OCI-LY1 (cell line): ENCODE measurements around the gene MRPL45.

Experiments
- H2AFZ ChIP-seq: fragments of 200-600 bp; sonication (generic), shearing (Covaris generic); 2 replicates; pipeline ENCODE4 v1.6.0; 2014; ENCODE audit warnings: antibody characterized with exemption, mild to moderate bottlenecking, low read length
- H3F3A ChIP-seq: fragments of 200-600 bp; sonication (generic), shearing (Covaris generic); 2 replicates; pipeline ENCODE4 v1.6.0; 2014; ENCODE audit warnings: mild to moderate bottlenecking, antibody characterized with exemption, low read length, moderate library complexity; ENCODE audit not compliant: insufficient read depth
- H3K27ac ChIP-seq: fragments of 200-600 bp; sonication (generic); 2 replicates; pipeline ENCODE4 v1.5.1; 2014; ENCODE audit warnings: low read length, mixed run types, mild to moderate bottlenecking, low read depth; ENCODE audit not compliant: poor library complexity, severe bottlenecking
- H3K27me3 ChIP-seq: fragments of 200-600 bp; sonication (generic); 2 replicates; pipeline ENCODE4 v1.6.0; 2014; ENCODE audit warnings: antibody characterized with exemption, mild to moderate bottlenecking, low read length, moderate library complexity; ENCODE audit not compliant: insufficient read depth
- H3K36me3 ChIP-seq: fragments of 200-600 bp; sonication (generic); 2 replicates; pipeline ENCODE4 v1.6.1; 2014; ENCODE audit warnings: mild to moderate bottlenecking, antibody characterized with exemption, low read length, moderate library complexity, mixed read lengths; ENCODE audit not compliant: insufficient read depth
- H3K4me1 ChIP-seq: fragments of 200-600 bp; sonication (generic); 2 replicates; pipeline ENCODE4 v1.5.1; 2014; ENCODE audit warnings: mild to moderate bottlenecking, low read length, moderate library complexity; ENCODE audit not compliant: insufficient read depth, severe bottlenecking
- H3K4me2 ChIP-seq: fragments of 200-600 bp; sonication (generic), shearing (Covaris generic); 2 replicates; pipeline ENCODE4 v1.6.1; 2014; ENCODE audit warnings: low read length
- H3K4me3 ChIP-seq: fragments of 200-600 bp; sonication (generic); 2 replicates; pipeline ENCODE4 v1.5.1; 2014; ENCODE audit warnings: low read length, low read depth, mild to moderate bottlenecking, mixed read lengths; ENCODE audit not compliant: poor library complexity, severe bottlenecking
- H3K79me2 ChIP-seq: fragments of 200-600 bp; shearing (Covaris generic); 2 replicates; pipeline ENCODE4 v1.6.1; 2016; ENCODE audit warnings: mixed run types, low read length, mixed read lengths; ENCODE audit not compliant: insufficient read depth
- H3K9ac ChIP-seq: fragments of 200-600 bp; sonication (generic), shearing (Covaris generic); 2 replicates; pipeline ENCODE4 v1.6.1; 2014; ENCODE audit warnings: mild to moderate bottlenecking, low read length, mixed read lengths
- H3K9me2 ChIP-seq: fragments of 200-600 bp; sonication (generic), shearing (Covaris generic); 2 replicates; pipeline ENCODE4 v1.6.1; 2014; ENCODE audit warnings: low read depth, mild to moderate bottlenecking, low read length, mixed read lengths
- H3K9me3 ChIP-seq: fragments of 200-600 bp; shearing (Covaris generic); 2 replicates; pipeline ENCODE4 v1.6.1; 2014; ENCODE audit warnings: low read length, mixed read lengths
- H4K20me1 ChIP-seq: fragments of 200-600 bp; sonication (generic), shearing (Covaris generic); 2 replicates; pipeline ENCODE4 v1.6.0; 2016; ENCODE audit warnings: mild to moderate bottlenecking, low read length; ENCODE audit not compliant: insufficient read depth
- CTCF ChIP-seq: fragments of 200-600 bp; sonication (generic), shearing (Covaris generic); IDR thresholded peaks from 2 replicates; pipeline ENCODE4 v1.5.1; 2017; ENCODE audit warnings: mild to moderate bottlenecking, antibody characterized with exemption, low read length, moderate library complexity, mixed read lengths
- EZH2 ChIP-seq: fragments of 200-600 bp; sonication (generic), shearing (Covaris generic); IDR thresholded peaks from 2 replicates; pipeline ENCODE4 v1.8.0; 2017; ENCODE audit warnings: borderline replicate concordance, mixed run types, mild to moderate bottlenecking, antibody characterized with exemption, low read length, moderate library complexity, mixed read lengths

The MRPL45 gene

GRCh38 chr17:38329808-38330730 is 33.1 kb downstream of the MRPL45 start:
- Histone ChIP-seq H3K9ac (no peak overlapping the region), H3K27ac (no peak overlapping the region), H3K4me1 (peaks cover 8% of the 10 kb centered on the region), H3K36me3 (no peaks in the 10 kb centered on the region), H3K4me3 (no peak overlapping the region), H3K27me3 (no peaks in the 10 kb centered on the region), H3K9me2 (no peaks in the 10 kb centered on the region), H3K79me2 (no peaks in the 10 kb centered on the region), H3K9me3 (no peaks in the 10 kb centered on the region), H3K4me2 (no peak overlapping the region), H3F3A (no peaks in the 10 kb centered on the region), H4K20me1 (no peaks in the 10 kb centered on the region), H2AFZ (no peak overlapping the region)
- TF ChIP-seq EZH2: no peak
- no peak for TF ChIP-seq CTCF

GRCh38 chr17:38330941-38331411 is 34.0 kb downstream of the MRPL45 start:
- Histone ChIP-seq H3K4me1 (peaks cover under 1% of the 10 kb centered on the region), H4K20me1 (no peaks in the 10 kb centered on the region), H3K4me3 (no peak overlapping the region), H3K9me3 (no peaks in the 10 kb centered on the region), H3K27me3 (no peaks in the 10 kb centered on the region), H3K9me2 (no peaks in the 10 kb centered on the region), H3K4me2 (no peak overlapping the region), H3K79me2 (no peaks in the 10 kb centered on the region), H3K9ac (no peak overlapping the region), H3F3A (no peaks in the 10 kb centered on the region), H3K27ac (no peak overlapping the region), H2AFZ (no peak overlapping the region), H3K36me3 (no peaks in the 10 kb centered on the region)
- TF ChIP-seq CTCF (no peak), EZH2 (no peak)

GRCh38 chr17:38332735-38333134 is 35.8 kb downstream of the MRPL45 start:
- Histone ChIP-seq H3K9me3 (no peaks in the 10 kb centered on the region), H4K20me1 (no peaks in the 10 kb centered on the region), H3K4me1 (no peaks in the 10 kb centered on the region), H3K27me3 (no peaks in the 10 kb centered on the region), H2AFZ (no peak overlapping the region), H3K4me2 (no peak overlapping the region), H3K27ac (no peak overlapping the region), H3F3A (no peaks in the 10 kb centered on the region), H3K79me2 (no peaks in the 10 kb centered on the region), H3K9me2 (no peaks in the 10 kb centered on the region), H3K36me3 (no peaks in the 10 kb centered on the region), H3K9ac (no peak overlapping the region), H3K4me3 (no peak overlapping the region)
- TF ChIP-seq EZH2 (no peak), CTCF (no peak)
